ES-I3 (cell line): ENCODE measurements around the gene CIC.
A peak's percentile ranks its signal among the peaks of the same experiment; 100 is the strongest.

Source experiments
- H3K36me3 ChIP-seq: 2 replicates; pipeline ENCODE4 v1.6.1; 2013; ENCODE audit warnings: mild to moderate bottlenecking, low read length, control low read depth, moderate library complexity; ENCODE audit not compliant: insufficient read depth
- H3K4me1 ChIP-seq: 2 replicates; pipeline ENCODE4 v1.6.1; 2013; ENCODE audit warnings: mild to moderate bottlenecking, control low read depth, low read length; ENCODE audit not compliant: insufficient read depth
- H3K9ac ChIP-seq: 2 replicates; pipeline ENCODE4 v1.6.1; 2013; ENCODE audit warnings: low read depth, mild to moderate bottlenecking, low read length, moderate library complexity
- H3K9me3 ChIP-seq: 2 replicates; pipeline ENCODE4 v1.6.1; 2013; ENCODE audit warnings: mild to moderate bottlenecking, low read length, moderate library complexity; ENCODE audit not compliant: control insufficient read depth, insufficient read depth

Gene CIC

DNA sequence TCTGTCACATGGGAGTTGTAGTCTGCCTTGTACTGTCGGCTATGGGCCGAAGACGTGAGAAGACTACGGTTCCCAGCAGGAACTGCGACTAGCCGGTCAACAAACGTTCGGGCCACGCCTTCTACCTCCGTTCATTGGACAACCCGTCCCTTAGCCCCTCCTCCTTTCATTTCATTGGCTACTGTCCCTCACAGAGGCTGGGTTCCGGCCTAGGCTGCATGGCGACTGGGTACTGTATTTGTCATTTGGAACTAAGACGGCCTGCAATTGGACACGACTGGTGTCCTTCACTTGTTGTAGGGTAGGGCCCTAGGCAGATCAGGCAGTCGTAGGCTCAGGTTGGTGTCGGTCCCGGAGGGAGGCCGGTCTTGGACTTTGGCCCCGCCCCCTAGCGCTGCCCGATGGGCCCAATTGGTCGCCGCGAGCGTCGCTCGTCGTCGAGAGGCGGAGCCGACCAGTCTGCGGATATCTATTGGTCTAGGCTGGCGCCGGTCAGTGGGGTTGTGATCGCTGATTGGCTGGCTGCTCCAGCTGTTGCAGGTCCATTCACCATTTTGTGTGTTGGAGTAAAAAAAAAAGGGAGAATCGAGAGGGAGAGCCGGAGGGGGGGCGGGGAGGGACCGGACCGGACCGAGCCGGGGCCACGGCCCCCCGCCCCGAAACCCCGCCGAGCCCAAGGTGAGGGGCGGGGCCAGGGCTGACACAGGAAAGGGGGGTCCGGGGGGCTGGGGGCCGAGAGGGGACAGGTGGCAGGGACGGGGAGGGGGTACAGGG lies at the start of gene CIC:
CIC (plus strand) TSS at position 549 of the 774 bp plus-strand sequence. CDS start 2,532 bp downstream, outside the sequence.
- H3K9me3 ChIP-seq, result no peaks in the 10 kb centered on the region
- peak within 1 kb of the TSS; percentile 92 for H3K9ac ChIP-seq
- no peaks in the 10 kb centered on the region for H3K36me3 ChIP-seq
- peaks cover 19% of the 10 kb centered on the region for H3K4me1 ChIP-seq

DNA sequence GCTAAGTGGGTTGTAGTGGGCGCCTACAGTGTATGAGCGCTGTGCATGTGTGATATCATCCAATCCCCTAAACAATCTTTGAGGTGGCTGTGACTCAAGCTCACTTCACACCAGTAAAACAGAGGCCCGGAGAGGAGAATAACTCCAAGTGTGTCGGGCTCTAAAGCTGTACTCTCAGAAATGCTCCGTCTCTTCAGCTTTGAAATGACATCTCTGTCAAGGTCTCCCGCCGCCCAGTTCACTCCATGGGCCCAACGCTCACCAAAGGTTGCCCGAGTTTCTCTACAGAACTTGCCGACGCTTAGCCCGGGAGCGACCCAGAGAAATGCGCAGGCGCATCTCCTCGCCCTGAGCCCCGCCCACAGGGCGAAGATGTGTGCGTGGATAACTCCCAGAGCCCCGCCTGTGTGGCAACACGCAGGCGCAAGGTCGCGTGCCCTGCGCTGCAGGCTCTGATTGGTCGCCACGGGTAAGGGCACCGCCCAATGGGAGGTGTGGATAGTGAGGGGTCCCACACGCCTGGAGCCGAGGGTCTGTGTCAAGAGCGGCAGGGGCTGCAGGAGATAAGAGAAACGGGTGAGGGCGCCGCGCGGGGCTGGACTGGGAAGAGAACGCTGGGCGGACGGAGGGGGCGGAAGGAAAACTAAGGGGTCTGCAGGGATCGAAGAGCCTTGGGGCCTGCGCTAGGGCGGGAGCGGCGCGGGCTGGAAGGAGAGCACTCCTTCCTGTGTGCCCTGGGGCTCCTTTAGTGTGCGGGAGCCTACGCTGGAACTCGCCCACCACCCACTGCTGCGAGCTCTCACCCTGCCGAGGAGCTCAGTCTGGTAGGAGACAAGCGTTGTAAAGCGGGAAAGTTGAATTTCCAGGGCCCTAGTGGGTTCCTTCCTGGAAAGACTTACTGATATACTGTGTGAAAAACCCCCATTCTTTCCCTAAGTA lies 49.0 kb upstream of the CIC start, which contains the start of gene ZNF526:
ZNF526 (plus strand) TSS at position 501 of the 939 bp plus-strand sequence. CDS start 4,092 bp downstream, outside the sequence.
- H3K9ac ChIP-seq, result peak within 1 kb of the TSS; percentile 85
- peaks cover 10% of the 10 kb centered on the region; the same call in 1 of the 2 replicates for H3K4me1 ChIP-seq

DNA sequence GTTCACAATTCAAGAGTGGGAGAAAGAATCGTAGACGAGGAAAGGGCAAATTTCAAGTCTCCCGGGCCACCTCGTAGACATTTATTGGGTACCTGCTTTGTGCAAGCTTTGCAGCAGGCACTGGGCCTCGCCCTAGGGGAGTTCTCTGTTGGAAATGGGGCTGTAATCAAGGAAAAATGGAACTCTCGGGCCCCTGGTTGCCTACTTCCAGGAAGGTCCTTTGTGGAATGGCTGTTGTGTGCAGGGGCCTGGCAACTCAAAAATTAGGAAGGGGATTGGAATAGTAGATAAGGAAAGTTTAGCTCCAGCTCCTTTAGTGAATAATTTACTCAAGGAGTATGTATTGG lies 48.3 kb upstream of the CIC start:
- Histone ChIP-seq H3K9ac (peak overlapping the region; percentile 85), H3K36me3 (0 out of 2 replicates have a peak, but pooled peaks cover 5% of the 10 kb centered on the region), H3K4me1 (peaks cover 9% of the 10 kb centered on the region; the same call in 1 of the 2 replicates), H3K9me3 (no peaks in the 10 kb centered on the region)

More for the DNA sequence above, 49.0 kb upstream of the CIC start, which contains the start of gene ZNF526:
- Histone ChIP-seq H3K9me3 (no peaks in the 10 kb centered on the region), H3K36me3 (0 out of 2 replicates have a peak, but pooled peaks cover 5% of the 10 kb centered on the region)

DNA sequence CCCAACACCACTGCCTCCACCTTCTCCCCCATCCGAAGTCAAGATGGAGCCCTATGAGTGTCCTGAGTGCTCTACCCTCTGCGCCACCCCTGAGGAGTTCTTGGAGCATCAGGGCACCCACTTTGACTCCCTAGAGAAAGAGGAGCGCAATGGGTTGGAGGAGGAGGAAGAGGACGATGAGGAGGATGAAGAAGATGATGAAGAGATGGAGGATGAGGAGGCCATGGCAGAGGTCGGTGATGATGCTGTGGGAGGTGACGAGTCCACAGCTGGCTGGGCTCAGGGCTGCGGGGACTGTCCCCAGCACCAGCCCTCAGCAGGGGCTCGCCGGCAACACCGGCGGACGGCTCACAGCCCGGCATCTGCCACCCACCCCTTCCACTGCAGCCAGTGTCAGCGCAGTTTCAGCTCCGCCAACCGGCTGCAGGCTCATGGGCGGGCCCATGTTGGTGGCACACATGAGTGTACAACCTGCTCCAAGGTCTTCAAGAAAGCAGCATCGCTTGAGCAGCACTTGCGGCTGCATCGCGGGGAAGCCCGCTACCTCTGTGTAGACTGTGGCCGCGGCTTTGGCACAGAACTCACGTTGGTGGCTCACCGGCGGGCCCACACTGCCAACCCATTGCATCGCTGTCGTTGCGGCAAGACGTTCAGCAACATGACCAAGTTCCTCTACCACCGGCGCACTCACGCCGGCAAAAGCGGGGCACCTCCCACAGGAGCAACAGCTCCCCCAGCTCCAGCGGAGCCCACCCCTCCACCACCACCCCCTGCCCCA lies 43.9 kb upstream of the CIC start:
- Histone ChIP-seq H3K9me3 (no peaks in the 10 kb centered on the region), H3K9ac (no peak overlapping the region), H3K36me3 (peaks cover 16% of the 10 kb centered on the region), H3K4me1 (no peaks in the 10 kb centered on the region)

DNA sequence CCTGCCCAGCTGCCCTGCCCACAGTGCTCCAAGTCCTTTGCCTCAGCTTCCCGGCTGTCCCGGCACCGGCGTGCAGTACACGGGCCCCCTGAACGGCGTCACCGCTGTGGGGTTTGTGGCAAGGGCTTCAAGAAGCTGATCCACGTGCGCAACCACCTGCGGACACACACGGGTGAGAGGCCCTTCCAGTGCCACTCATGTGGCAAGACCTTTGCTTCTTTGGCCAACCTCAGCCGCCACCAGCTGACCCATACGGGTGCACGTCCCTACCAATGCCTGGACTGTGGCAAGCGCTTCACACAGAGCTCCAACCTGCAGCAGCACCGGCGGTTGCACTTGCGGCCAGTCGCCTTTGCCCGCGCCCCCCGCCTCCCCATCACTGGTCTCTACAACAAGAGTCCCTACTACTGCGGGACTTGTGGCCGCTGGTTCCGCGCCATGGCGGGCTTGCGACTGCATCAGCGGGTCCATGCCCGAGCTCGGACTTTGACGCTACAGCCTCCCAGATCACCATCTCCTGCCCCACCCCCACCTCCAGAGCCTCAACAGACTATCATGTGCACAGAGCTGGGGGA lies 43.2 kb upstream of the CIC start:
- Histone ChIP-seq H3K36me3 (peaks cover 16% of the 10 kb centered on the region), H3K9ac (no peak overlapping the region), H3K9me3 (no peaks in the 10 kb centered on the region), H3K4me1 (no peaks in the 10 kb centered on the region)

DNA sequence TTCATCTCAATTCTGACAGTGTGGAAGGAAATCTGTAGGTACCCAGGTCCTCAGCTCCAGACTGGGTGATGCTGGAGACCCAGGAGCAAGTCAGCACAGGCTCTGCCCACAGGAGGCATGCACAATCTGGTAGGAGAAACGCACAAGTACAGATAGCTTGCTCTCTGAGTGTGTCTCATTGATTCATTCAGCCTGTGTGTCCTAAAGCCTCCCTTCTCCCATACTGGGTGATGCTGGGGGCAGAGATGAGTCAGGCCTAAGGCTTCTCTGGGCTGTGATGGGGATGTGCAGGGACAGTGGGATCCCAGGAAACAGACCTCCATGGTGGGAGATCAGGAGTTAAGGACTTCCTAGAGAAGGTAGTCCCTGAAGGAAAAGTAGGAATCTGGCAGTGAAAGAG lies 42.2 kb upstream of the CIC start:
- H3K9me3 ChIP-seq, result no peaks in the 10 kb centered on the region
- no peak overlapping the region for H3K9ac ChIP-seq
- no peaks in the 10 kb centered on the region for H3K4me1 ChIP-seq
- peaks cover 19% of the 10 kb centered on the region for H3K36me3 ChIP-seq

DNA sequence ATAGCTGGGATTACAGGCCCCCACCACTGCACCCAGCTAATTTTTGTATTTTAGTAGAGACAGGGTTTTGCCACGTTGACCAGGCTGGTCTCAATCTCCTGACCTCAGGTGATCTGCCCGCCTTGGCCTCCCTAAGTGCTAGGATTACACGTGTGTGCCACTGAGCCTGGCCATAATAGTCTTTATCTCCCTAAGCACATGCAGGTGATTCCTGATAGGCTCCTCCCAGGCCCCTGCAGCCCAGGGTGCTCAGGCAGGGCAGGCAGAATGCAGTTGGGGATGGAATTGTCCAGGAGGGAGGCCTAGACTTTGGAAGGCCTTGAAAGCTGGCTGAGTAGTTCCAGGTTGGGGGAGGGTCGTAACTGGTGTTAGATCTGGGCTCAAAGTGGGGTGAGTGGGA lies 40.4 kb upstream of the CIC start:
- Histone ChIP-seq H3K4me1 (no peaks in the 10 kb centered on the region), H3K36me3 (peaks cover 20% of the 10 kb centered on the region), H3K9ac (no peak overlapping the region), H3K9me3 (no peaks in the 10 kb centered on the region)

DNA sequence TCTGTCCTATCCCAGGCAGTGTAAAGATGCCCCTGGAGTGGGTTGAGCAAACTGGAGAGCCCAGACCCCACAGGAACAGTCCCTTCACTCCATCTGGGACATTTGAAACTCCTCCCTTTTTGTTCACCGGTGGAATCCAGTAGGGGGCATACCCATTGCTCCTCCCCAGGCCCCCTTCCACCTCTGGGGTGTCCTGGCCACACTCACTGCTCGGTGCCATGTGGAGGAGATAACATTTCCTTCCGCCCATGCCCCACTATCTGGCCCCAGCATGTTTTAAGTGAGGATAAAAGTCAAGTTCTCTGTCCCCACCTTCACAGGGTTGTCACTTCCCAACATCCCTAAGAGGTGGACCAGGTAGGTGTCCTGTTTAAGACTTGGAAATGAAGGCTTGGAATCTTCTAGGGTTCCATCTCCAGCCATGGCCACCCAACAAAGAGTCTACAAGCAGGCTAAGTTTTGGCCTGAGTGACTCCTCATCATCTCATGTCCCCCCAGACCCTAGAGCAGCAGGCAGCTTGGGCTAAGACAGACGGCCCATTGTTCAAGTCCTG lies 39.7 kb upstream of the CIC start:
- Histone ChIP-seq H3K36me3 (peaks cover 22% of the 10 kb centered on the region), H3K9ac (no peak overlapping the region), H3K9me3 (no peaks in the 10 kb centered on the region)

DNA sequence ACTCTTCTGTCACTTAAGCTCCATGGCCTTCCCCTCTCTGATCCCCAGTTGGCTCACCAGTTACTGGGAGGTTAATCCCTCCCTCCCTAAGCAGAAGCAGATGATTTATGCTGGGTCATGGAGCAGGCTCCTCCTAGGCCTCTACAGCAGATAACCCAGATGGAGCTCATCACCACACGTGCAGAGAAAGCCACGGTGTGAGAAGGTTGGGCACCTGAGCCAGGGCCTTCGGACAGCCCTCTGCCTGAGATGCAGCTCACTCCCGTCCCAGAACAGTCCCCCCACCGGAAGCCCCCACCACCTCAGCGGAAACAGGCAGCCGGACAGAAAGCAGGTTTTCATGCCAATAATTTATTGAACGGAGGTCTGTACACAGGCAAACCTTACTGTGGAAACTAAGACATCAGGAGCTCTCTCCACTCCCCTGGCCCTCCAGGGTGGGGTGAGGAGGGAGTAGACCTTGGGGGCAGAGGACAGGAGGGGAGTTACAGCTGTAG lies 39.1 kb upstream of the CIC start:
- H3K36me3 ChIP-seq, result peaks cover 21% of the 10 kb centered on the region
- H3K9ac ChIP-seq, result no peak overlapping the region
- no peaks in the 10 kb centered on the region for H3K4me1 ChIP-seq

More for the DNA sequence above, 39.7 kb upstream of the CIC start:
- no peaks in the 10 kb centered on the region for H3K4me1 ChIP-seq

DNA sequence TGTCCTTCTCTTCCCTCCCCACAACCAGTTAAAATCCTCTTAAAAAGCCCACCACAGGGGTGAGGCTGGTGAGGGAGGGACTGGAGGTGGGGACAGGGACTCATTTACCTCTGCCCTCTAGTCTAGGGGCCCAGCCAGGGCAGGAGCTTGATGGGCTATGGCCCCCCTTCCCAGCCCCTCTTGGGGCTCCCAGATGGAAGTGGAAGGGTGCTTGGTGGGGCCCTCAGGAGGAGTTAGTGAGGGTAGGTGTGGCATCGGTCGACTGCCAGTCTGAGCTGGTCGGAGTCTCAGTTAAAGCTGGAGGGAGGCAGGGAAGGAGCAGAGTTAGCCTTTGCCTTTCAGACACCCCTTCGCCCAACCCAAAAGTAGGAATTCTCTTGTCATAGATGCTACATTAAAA lies 38.5 kb upstream of the CIC start:
- Histone ChIP-seq H3K36me3 (peaks cover 25% of the 10 kb centered on the region), H3K4me1 (no peaks in the 10 kb centered on the region), H3K9me3 (no peaks in the 10 kb centered on the region), H3K9ac (no peak overlapping the region)

More for the DNA sequence above, 39.1 kb upstream of the CIC start:
- H3K9me3 ChIP-seq, result no peaks in the 10 kb centered on the region

DNA sequence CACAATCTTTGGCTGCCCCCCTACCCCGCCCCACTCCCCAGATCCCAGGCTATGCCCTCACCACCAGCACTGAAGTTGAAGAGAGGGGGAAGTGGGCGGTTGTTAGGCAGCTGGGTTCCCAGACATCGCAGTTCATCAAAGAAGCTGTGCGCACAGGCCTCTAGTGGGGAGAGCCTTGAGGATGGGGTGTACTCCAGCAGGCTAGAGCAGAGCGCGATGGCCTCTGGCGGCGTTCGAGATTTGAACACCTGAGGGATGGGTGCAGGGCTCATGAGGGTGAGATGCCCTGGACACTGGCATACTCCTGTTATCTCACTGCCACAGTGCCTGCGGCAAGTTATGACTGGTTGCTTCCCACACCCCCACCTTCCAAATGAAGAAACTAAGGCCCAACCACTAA lies 36.6 kb upstream of the CIC start:
- H3K9me3 ChIP-seq, result no peaks in the 10 kb centered on the region
- H3K36me3 ChIP-seq, result peaks cover 20% of the 10 kb centered on the region
- H3K9ac ChIP-seq, result no peak overlapping the region
- no peaks in the 10 kb centered on the region for H3K4me1 ChIP-seq

DNA sequence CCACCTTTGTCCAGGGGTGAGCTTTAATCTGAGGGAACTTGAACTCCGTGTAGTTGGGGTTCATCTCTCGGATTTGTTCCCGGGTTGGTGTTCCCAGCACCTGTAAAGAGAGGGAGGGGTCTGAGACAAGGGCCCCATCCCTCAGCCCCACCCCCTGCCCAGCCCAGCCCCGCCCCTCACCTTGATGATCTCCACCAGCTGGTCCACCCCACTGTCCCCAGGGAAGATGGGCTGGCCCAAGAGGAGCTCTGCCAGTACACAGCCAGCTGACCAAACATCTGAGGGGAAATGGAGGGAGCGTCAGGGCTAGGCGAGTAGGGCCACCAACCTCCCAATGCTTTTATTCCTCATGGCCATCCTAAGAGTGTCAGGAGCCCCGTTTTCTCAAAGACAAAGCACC lies 35.9 kb upstream of the CIC start:
- no peak overlapping the region for H3K9ac ChIP-seq
- H3K9me3 ChIP-seq, result no peaks in the 10 kb centered on the region
- peaks cover 20% of the 10 kb centered on the region for H3K36me3 ChIP-seq
- no peaks in the 10 kb centered on the region for H3K4me1 ChIP-seq

DNA sequence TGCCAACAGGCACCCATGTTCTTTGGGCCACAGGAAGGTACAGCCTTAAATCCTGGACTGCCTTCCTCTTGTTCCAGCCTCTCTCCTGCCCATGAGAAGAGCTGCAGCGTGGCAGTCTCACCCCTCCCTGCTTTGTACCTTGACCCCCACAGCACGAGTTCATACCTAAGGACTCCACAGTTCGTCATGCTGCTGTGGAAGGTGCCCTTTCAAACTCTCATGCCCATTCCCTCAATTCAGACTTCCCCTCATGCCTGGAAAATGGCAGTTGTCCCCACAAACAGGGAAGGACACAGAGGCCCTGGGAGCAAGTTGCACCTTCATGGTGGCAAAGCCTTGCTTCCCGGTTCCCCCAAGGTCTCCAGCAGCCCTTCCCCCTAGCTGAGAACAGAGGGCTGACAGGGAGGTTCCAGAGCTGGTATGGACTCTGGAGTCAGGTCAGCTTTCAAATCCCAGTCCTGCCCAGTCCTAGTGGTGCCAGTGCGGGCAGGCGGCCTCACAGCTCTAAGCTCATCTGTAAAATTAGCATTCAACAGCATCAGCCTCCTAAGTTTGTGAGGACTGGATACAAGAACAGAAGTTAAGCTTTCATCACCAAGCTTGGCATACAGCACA lies 35.3 kb upstream of the CIC start:
- no peak overlapping the region for H3K9ac ChIP-seq

More for the DNA sequence above, 35.3 kb upstream of the CIC start:
- Histone ChIP-seq H3K36me3 (peaks cover 20% of the 10 kb centered on the region), H3K9me3 (no peaks in the 10 kb centered on the region), H3K4me1 (no peaks in the 10 kb centered on the region)
